Measurements from ENCODE around the gene ABCD3. TPM values are rescaled to one million over a fixed set of nuclear protein-coding genes. Genes with fewer than 3 reads are reported as not detected.
A peak's percentile ranks its signal among the peaks of the same experiment; 100 is the strongest.

The ABCD3 gene
- total and polyA plus RNA-seq, 8 donors: 42.7 to 66.1 (median 49.3) TPM

- Histone ChIP-seq H3K4me1 (peaks cover 28 to 32% of the 10 kb centered on the region in 2 donors), H3K36me3 (peaks cover 0 to 3% of the 10 kb centered on the region in 2 donors), H3K9me3 (no peaks in the 10 kb centered on the region), H3K27me3 (peaks cover 0 to 29% of the 10 kb centered on the region in 2 donors), H3K27ac (peak overlapping the region; percentile 81 to 91), H3K4me3 (peak overlapping the region; percentile 76)
- intact Hi-C loops (cut with DNase I): no loop called here
- ATAC-seq (peak; percentile 8), DNase-seq (peak in 1 of 4 donors; percentile 13)
- TF ChIP-seq CTCF (IDR thresholded peaks at IDR 0.05): no peak
These were observed 122.5 kb downstream of the ABCD3 start for GRCh38 chr1:94540440-94541245.

- H3K4me3 ChIP-seq: peak within 1 kb of the TSS; percentile 76
- H3K36me3 ChIP-seq: no peaks in the 10 kb centered on the region
- peaks cover 0 to 29% of the 10 kb centered on the region in 2 donors for H3K27me3 ChIP-seq
- intact Hi-C loops (cut with DNase I): no loop called here
- ATAC-seq: peak; percentile 92
- peaks cover 28 to 32% of the 10 kb centered on the region in 2 donors for H3K4me1 ChIP-seq
- DNase-seq: peak; percentile 51 to 97 (median 92)
- H3K27ac ChIP-seq: peak within 1 kb of the TSS; percentile 81 to 91
- H3K9me3 ChIP-seq: no peaks in the 10 kb centered on the region
- no peak for TF ChIP-seq CTCF (IDR thresholded peaks at IDR 0.05)
These were observed 123.3 kb downstream of the ABCD3 start, which contains the start of gene F3 for GRCh38 chr1:94541246-94542087. TSS of gene F3 (minus strand) at chr1:94541759. CDS start at chr1:94541636, 123 bp downstream.

GRCh38 chr1:94542088-94542870, 124.1 kb downstream of the ABCD3 start:
- peak overlapping the region; percentile 81 to 91 for H3K27ac ChIP-seq
- peak in 3 of 4 donors; percentile 19 to 81 (median 47) for DNase-seq

GRCh38 chr1:94543001-94543400, 124.8 kb downstream of the ABCD3 start:
- no peaks in the 10 kb centered on the region for H3K36me3 ChIP-seq
- peaks cover 0 to 29% of the 10 kb centered on the region in 2 donors for H3K27me3 ChIP-seq
- peaks cover 22 to 32% of the 10 kb centered on the region in 2 donors for H3K4me1 ChIP-seq
- no peaks in the 10 kb centered on the region for H3K9me3 ChIP-seq
- peak overlapping the region in 1 of 2 donors; percentile 91 for H3K27ac ChIP-seq
- TF ChIP-seq CTCF (IDR thresholded peaks at IDR 0.05): no peak
- intact Hi-C loops (cut with DNase I): no loop called here
- H3K4me3 ChIP-seq: peak overlapping the region in 1 of 2 donors; percentile 76
- ATAC-seq (peak; percentile 1), DNase-seq (no peak)

More at GRCh38 chr1:94542088-94542870, 124.1 kb downstream of the ABCD3 start:
- intact Hi-C loops (cut with DNase I): no loop called here
- no peak for TF ChIP-seq CTCF (IDR thresholded peaks at IDR 0.05)
- Histone ChIP-seq H3K9me3 (no peaks in the 10 kb centered on the region), H3K4me3 (peak overlapping the region; percentile 76), H3K27me3 (peaks cover 0 to 29% of the 10 kb centered on the region in 2 donors), H3K4me1 (peaks cover 27 to 32% of the 10 kb centered on the region in 2 donors), H3K36me3 (no peaks in the 10 kb centered on the region)
- peak; percentile 2 for ATAC-seq
